Middle frontal gyrus (tissue), 1 donor: Measurements from ENCODE around the gene S1PR4.
A peak's percentile ranks its signal among the peaks of the same experiment; 100 is the strongest.
"Not testable (repeated sequence)": the region's sequence is repeated elsewhere in the genome, so short reads cannot be mapped to it uniquely, and the experiment has no call there.

Source experiments
- DNase-seq: peaks from one replicate; pipeline ENCODE4 v3.0.0-alpha.2; 2015; ENCODE audit warnings: low spot score; ENCODE audit errors: extremely low spot score

S1PR4 gene

GRCh38 chr19:3179739-3180293 lies 1.2 kb downstream of the S1PR4 start:
- no peak for DNase-seq

DNA sequence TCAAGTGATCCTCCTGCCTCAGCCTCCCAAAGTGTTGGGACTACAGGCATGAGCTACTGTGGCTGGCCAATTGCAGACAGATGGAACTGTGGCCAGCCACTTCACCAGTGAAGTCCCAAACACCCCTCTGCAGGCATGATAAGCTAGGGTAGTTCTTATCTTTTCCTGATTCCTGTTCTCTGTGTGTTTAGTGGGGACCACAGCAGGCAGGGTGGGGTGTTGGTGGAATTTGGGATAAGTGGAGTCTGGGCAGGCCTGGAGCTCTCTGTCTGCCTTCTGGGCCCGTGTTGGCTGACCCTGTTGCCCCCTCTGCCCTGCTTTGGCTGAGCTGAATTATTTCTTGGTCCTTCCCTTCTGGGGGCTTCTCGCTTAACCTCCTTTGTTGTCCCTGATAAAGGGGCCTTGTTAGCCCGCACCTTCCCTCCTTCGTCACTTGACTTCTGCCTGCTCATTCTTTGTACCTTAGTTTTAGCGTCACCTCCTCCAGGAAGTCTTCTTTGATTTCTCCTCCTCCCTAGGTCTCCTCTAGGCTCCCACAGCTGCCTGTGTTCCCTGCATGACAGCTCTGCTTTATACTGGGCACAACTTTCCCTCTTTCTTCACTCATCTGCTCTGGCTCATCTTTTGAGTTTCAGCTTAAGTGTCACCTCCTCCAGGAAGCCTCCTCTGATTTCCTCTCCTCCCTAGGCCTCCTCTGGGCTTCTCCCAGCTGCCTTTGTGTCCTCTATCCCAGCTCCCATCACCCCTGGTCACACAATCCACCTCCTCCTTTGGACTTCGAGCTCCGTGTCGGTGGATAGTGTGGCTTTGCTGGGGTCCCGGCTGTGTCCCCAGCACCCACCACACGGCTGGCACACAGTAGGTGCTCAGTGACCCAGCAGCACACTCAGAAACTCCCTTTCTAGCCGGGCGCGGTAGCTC lies 5.4 kb downstream of the S1PR4 start:
- no peak for DNase-seq

DNA sequence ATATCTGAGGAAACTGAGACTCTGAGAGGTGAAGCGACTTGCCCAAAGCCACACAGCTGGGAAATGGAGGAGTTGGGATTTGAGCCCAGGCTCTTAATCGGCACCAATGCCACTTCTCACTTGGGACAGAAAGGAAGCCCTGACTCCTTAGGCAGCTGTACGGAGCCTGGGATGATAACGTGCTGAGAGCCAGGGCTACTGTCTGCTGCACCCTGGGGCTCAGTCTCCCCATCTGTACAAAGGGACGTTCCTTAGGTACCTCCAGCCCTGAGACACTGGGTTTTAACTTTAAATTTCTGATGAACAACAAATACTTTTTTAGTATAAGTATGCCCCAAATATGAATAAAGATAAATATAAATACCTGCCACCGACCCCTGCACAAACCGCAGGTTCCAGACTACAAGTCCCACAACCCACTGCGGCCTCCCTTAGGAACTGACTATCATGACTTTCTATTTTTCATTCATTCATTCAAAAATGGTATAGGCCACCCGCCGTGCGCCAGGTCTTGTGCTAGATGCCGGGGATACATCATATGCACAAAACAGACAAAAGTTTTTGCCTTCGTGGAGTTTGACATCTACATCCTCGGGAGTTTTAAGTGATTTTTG lies 6.4 kb downstream of the S1PR4 start:
- DNase-seq = no peak

DNA sequence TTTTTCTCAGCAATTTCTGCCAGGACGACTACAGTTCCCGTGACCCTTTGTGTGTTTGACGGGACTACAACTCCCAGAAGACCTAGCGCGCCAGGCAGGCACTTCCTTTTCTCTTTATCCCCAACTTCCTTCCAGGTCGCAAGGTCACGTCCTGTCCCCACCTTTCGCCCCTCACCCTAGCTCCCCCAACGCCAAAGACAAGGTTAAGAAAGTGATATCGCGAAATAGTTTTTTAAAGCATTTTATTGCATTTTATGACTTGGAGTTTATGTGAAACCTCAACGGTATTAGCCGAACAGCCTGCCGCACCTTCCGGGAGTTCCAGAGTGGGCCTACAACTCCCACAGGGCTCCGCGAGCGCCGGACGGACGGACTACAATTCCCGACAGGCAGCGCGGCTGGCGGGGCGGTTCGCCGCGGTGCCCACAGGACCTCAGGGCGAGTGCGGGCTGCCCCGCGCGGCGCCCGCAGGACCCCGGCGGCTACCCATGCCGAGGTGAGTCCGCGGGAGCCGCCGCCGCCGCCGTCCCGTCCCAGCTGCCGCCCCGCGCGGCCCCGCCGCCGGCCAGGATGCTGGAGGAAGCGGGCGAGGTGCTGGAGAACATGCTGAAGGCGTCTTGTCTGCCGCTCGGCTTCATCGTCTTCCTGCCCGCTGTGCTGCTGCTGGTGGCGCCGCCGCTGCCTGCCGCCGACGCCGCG lies 7.0 kb downstream of the S1PR4 start, which contains the start of gene NCLN:
NCLN (plus strand) TSS at position 470 of the 699 bp plus-strand sequence; CDS start at position 571, 101 bp downstream.
- peak; percentile 89 for DNase-seq

DNA sequence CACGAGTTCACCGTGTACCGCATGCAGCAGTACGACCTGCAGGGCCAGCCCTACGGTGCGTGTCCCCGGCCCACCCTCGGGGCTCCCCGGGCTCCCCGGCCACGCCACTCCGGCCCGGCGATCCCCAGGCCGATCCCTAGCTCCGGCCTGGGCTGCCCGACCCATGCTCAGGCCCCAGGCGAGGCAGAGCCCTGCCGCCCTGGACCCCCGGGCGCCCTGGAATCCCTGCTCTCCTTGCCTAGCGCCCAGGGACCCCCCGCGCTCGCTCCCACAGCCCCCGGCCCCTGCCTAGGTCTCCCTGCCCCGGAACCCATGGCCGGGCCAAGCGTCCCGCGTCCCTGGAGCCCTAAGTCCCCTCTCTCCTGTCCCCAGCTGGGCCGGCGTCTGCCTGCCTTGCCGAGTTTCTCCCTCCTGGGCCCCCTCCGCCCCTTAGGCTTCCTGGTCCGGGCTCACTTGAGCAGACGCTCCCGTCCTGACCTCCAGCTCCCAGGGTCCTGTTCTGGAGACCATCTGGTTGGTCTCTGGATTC lies 7.7 kb downstream of the S1PR4 start:
- no peak for DNase-seq

DNA sequence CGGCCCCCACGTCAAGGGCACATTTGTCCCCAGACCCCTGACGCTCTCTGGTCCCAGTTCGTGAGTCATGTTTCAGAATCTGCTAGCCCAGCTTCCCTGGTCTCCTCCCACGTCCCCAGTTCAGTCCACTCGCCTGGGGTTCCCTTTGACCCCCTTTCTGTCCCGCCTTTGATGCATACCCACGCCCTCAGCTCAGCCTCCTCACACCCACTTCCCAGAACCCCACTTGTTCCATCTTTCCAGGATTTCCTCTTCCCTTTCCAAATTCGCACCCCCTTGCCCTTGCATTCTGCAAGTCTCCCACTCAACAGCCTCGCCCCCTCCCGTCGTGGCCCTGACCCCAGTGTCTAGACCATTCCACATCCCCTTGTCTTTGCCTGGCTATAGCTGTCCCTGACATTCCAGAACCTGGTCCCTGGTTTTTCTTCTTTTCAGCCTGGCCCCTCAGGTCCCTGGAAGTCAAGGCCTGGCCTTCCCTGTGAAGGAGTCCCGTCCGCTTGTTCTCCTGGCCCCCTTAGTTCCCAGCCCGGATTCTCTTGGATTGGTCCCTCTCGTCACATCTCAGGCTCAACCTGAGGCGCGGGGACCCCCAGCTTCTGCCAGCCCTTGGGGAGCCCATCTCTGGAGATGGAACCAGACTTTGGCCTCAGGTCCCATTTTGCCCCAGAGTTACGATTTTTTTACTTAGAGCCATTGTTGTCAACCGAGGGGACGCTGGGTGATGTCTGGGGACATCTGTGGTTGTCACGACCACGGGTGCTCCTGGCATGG lies 8.5 kb downstream of the S1PR4 start:
- no peak for DNase-seq

DNA sequence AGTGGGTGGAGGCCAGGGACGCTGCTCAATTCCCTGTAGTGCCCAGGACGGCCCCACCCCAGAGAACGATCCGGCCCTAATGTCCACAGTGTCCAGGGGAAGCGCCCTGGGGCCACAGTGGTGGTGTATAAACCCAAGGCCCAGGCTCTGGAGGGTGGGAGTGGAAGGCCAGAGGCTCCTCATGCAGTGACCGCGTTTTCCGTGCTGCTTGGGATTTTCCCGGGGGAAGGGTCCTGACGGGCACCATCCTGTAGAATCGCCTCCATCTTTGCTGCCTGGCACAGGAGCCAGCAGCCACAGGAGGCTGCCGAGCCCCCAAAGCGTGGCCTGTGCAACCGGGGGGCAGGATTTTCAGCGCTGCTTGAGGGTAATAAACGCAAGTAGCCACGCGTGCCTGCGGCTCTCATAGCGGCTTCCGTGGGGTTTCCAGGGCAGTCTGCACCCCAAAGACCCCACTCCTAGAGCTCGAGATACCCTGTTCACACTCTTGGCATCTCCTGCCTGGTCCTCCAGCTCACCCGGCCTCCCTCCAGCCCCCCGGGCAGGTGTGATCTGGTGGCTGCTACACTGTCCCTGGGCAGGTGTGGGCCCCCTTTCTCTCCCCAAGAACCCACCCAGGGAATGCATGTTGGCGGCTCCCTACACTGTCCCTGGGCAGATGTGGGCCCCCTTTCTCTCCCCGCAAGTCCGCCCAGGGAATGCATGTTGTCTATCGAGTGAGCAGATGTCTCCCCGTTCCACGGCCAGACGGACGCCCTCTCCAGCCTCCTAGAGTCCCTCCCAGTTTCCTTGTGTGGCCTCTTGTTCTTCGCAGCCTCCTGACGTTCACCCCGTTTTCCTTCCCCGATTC lies 9.3 kb downstream of the S1PR4 start:
- DNase-seq = no peak

- DNase-seq = no peak
These were observed 10.3 kb downstream of the S1PR4 start for GRCh38 chr19:3188627-3189596.

- no peak for DNase-seq
These were observed 11.3 kb downstream of the S1PR4 start for GRCh38 chr19:3189702-3190469.

GRCh38 chr19:3190470-3190770 lies 11.9 kb downstream of the S1PR4 start:
- DNase-seq = no peak

DNA sequence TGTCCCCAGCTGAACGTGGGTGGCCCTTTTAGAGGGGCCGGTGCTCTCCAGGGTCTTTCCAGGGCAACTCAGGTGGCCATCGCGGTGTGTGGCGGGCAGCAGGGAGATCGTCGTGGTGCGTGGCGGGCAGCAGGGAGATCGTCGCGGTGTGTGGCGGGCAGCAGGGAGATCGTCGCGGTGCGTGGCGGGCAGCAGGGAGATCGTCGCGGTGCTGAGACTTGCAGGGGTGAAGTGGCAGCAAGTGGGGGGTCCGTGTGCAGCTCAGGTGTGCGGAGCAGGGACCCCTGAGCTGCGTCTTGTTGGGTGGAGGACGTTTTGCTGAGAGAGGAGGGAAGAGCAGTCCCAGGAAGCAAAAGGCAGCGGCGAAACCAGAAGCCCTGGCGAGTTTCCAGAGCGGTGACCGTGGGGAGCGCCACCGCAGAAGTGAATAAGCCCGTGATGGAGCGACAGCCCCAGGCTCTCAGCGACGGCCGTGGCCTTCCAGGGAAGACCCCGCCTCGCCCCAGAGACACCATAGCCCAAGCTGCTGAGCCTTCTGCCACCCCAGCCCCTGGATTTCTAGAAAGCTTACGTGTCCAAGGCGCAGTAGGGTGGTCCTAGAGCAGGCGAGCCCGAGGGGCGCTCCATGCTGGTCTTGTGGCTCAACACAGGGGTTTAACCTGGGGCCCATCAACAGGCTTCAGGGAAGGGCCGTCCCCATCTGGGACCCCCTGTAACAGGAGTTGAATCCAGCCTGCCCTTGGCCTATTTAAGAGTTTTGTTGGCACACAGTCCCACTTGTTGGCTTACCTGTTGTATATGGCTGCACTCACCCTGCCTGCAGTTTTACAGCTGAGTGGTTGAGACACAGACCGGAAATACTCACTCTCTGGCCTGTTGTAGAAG lies 12.6 kb downstream of the S1PR4 start:
- DNase-seq = no peak

- DNase-seq = not testable (repeated sequence)
These were observed 13.2 kb downstream of the S1PR4 start for GRCh38 chr19:3191806-3192104.

DNA sequence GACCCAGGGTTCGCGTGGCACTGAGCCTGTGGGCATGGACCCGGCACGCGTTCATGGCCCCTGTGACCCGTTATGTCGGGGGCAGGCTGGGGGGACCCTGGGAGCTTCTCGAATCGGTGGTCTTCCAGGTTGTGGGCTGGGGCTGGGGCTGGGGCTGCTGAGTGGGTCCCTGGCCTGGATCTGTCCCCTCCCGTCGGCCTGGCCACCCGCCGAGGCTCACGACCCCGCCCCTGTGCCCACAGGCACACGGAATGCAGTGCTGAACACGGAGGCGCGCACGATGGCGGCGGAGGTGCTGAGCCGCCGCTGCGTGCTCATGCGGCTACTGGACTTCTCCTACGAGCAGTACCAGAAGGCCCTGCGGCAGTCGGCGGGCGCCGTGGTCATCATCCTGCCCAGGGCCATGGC lies 13.7 kb downstream of the S1PR4 start:
- DNase-seq = no peak

GRCh38 chr19:3192684-3193083 lies 14.1 kb downstream of the S1PR4 start:
- DNase-seq = no peak

GRCh38 chr19:3193256-3194105 lies 14.9 kb downstream of the S1PR4 start:
- no peak for DNase-seq
